ENCODE results near the gene RAET1E. TPM values are rescaled to one million over a fixed set of nuclear protein-coding genes. Genes with fewer than 3 reads are reported as not detected.
"Not testable (repeated sequence)": the region's sequence is repeated elsewhere in the genome, so short reads cannot be mapped to it uniquely, and the experiment has no call there.

Gene RAET1E
- total RNA-seq, 1 experiment from 2014 or later: not detected

- in situ Hi-C loops (cut with HindIII; ENCODE audit: low pct_unique_long_range_greater_than_20kb, low sequenced_read_pairs): no loop called here
- no peak for DNase-seq (ENCODE audit: low read depth)
Observed at GRCh38 chr6:149915970-149916865, 18.3 kb upstream of the RAET1E start.

- no peak for DNase-seq (ENCODE audit: low read depth)
- in situ Hi-C loops (cut with HindIII; ENCODE audit: low pct_unique_long_range_greater_than_20kb, low sequenced_read_pairs): no loop called here
Observed at GRCh38 chr6:149913540-149914240, 15.8 kb upstream of the RAET1E start.

GRCh38 chr6:149913085-149913484, 15.2 kb upstream of the RAET1E start:
- DNase-seq (ENCODE audit: low read depth): no peak
- in situ Hi-C loops (cut with HindIII; ENCODE audit: low pct_unique_long_range_greater_than_20kb, low sequenced_read_pairs): no loop called here

GRCh38 chr6:149912680-149913079, 14.8 kb upstream of the RAET1E start:
- in situ Hi-C loops (cut with HindIII; ENCODE audit: low pct_unique_long_range_greater_than_20kb, low sequenced_read_pairs); DNase-seq (ENCODE audit: low read depth): not testable (repeated sequence)

- DNase-seq (ENCODE audit: low read depth): no peak
- in situ Hi-C loops (cut with HindIII; ENCODE audit: low pct_unique_long_range_greater_than_20kb, low sequenced_read_pairs): no loop called here
Observed at GRCh38 chr6:149910721-149911151, 12.8 kb upstream of the RAET1E start.

GRCh38 chr6:149909701-149910470, 12.0 kb upstream of the RAET1E start:
- in situ Hi-C loops (cut with HindIII; ENCODE audit: low pct_unique_long_range_greater_than_20kb, low sequenced_read_pairs): no loop called here
- no peak for DNase-seq (ENCODE audit: low read depth)

- DNase-seq (ENCODE audit: low read depth); in situ Hi-C loops (cut with HindIII; ENCODE audit: low pct_unique_long_range_greater_than_20kb, low sequenced_read_pairs): not testable (repeated sequence)
Observed at GRCh38 chr6:149908480-149908879, 10.6 kb upstream of the RAET1E start.

GRCh38 chr6:149907317-149907716, 9.4 kb upstream of the RAET1E start:
- in situ Hi-C loops (cut with HindIII; ENCODE audit: low pct_unique_long_range_greater_than_20kb, low sequenced_read_pairs): no loop called here
- no peak for DNase-seq (ENCODE audit: low read depth)

GRCh38 chr6:149906405-149906804, 8.5 kb upstream of the RAET1E start:
- in situ Hi-C loops (cut with HindIII; ENCODE audit: low pct_unique_long_range_greater_than_20kb, low sequenced_read_pairs): no loop called here
- DNase-seq (ENCODE audit: low read depth): no peak

GRCh38 chr6:149905911-149906371, 8.0 kb upstream of the RAET1E start:
- in situ Hi-C loops (cut with HindIII; ENCODE audit: low pct_unique_long_range_greater_than_20kb, low sequenced_read_pairs): no loop called here

GRCh38 chr6:149905371-149905910, 7.5 kb upstream of the RAET1E start:
- no peak for DNase-seq (ENCODE audit: low read depth)
- in situ Hi-C loops (cut with HindIII; ENCODE audit: low pct_unique_long_range_greater_than_20kb, low sequenced_read_pairs): no loop called here

More at GRCh38 chr6:149905911-149906371, 8.0 kb upstream of the RAET1E start:
- DNase-seq (ENCODE audit: low read depth): no peak

- in situ Hi-C loops (cut with HindIII; ENCODE audit: low pct_unique_long_range_greater_than_20kb, low sequenced_read_pairs): no loop called here
Observed at GRCh38 chr6:149904661-149905370, 6.9 kb upstream of the RAET1E start.

GRCh38 chr6:149903938-149904611, 6.2 kb upstream of the RAET1E start:
- DNase-seq (ENCODE audit: low read depth): no peak
- in situ Hi-C loops (cut with HindIII; ENCODE audit: low pct_unique_long_range_greater_than_20kb, low sequenced_read_pairs): no loop called here

More at GRCh38 chr6:149904661-149905370, 6.9 kb upstream of the RAET1E start:
- DNase-seq (ENCODE audit: low read depth): no peak

GRCh38 chr6:149901444-149902140, 3.7 kb upstream of the RAET1E start:
- in situ Hi-C loops (cut with HindIII; ENCODE audit: low pct_unique_long_range_greater_than_20kb, low sequenced_read_pairs): no loop called here
- no peak for DNase-seq (ENCODE audit: low read depth)

GRCh38 chr6:149900620-149901443, 2.9 kb upstream of the RAET1E start:
- DNase-seq (ENCODE audit: low read depth): no peak
- in situ Hi-C loops (cut with HindIII; ENCODE audit: low pct_unique_long_range_greater_than_20kb, low sequenced_read_pairs): no loop called here

All from Caki2 (cell line).